GM19467 (cell line): ENCODE data around the gene RSPO4.
A peak's percentile ranks its signal among the peaks of the same experiment; 100 is the strongest.

Experiments used
- ATAC-seq: cut with Tn5 transposase; IDR thresholded peaks from one replicate; pipeline ENCODE4 v1.9.1; 2021; ENCODE audit warnings: mild to moderate bottlenecking, moderate library complexity; ENCODE audit not compliant: unreplicated experiment

The RSPO4 gene

GRCh38 chr20:971346-971745 is 30.8 kb downstream of the RSPO4 start:
- ATAC-seq, result no peak

GRCh38 chr20:969868-970267 is 32.2 kb downstream of the RSPO4 start:
- no peak for ATAC-seq

- ATAC-seq, result no peak
Observed at GRCh38 chr20:967796-968742, 34.0 kb downstream of the RSPO4 start.

- no peak for ATAC-seq
Observed at GRCh38 chr20:965956-966355, 36.2 kb downstream of the RSPO4 start.

- no peak for ATAC-seq
Observed at GRCh38 chr20:963795-964194, 38.3 kb downstream of the RSPO4 start.

- ATAC-seq, result no peak
Observed at GRCh38 chr20:962683-963082, 39.4 kb downstream of the RSPO4 start.

GRCh38 chr20:962223-962622 is 39.9 kb downstream of the RSPO4 start:
- no peak for ATAC-seq

- ATAC-seq, result no peak
Observed at GRCh38 chr20:961768-962167, 40.3 kb downstream of the RSPO4 start.

- no peak for ATAC-seq
Observed at GRCh38 chr20:959996-960615, 42.0 kb downstream of the RSPO4 start.

GRCh38 chr20:958936-959815 is 42.9 kb downstream of the RSPO4 start:
- no peak for ATAC-seq

GRCh38 chr20:957544-957943 is 44.6 kb downstream of the RSPO4 start:
- ATAC-seq, result no peak

GRCh38 chr20:956330-956951 is 45.7 kb downstream of the RSPO4 start:
- ATAC-seq, result peak; percentile 58

GRCh38 chr20:955656-956055 is 46.5 kb downstream of the RSPO4 start:
- no peak for ATAC-seq

- ATAC-seq, result no peak
Observed at GRCh38 chr20:955111-955510, 47.0 kb downstream of the RSPO4 start.

GRCh38 chr20:953742-954141 is 48.4 kb downstream of the RSPO4 start:
- no peak for ATAC-seq

GRCh38 chr20:952196-952795 is 49.8 kb downstream of the RSPO4 start:
- no peak for ATAC-seq

- no peak for ATAC-seq
Observed at GRCh38 chr20:951384-952169, 50.5 kb downstream of the RSPO4 start.

GRCh38 chr20:949717-950116 is 52.4 kb downstream of the RSPO4 start:
- no peak for ATAC-seq

GRCh38 chr20:946826-947225 is 55.3 kb downstream of the RSPO4 start:
- ATAC-seq, result no peak

- ATAC-seq, result no peak
Observed at GRCh38 chr20:945841-946240, 56.3 kb downstream of the RSPO4 start.
